Stimulated activated naive CD8-positive, alpha-beta T cell treated with anti-CD3 and anti-CD28 coated beads, Interleukin-15, amount 100 ng/mL, for 72 hours (primary cell): ENCODE measurements around the gene SH3RF3.

Source experiments
- ATAC-seq: fragments of 150-1000 bp; cut with Tn5 transposase; 2 replicates; pipeline ENCODE4 v1.10.0; 2021; ENCODE audit warnings: mild to moderate bottlenecking, moderate library complexity
- DNase-seq, 2 donors: peaks; one replicate each; pipeline ENCODE4 v3.0.0; 2021 to 2022
- H3K27ac Mint-ChIP-seq, 2 donors: one replicate each; pipeline ENCODE4 v1.8.0; 2022; ENCODE audit warnings: mild to moderate bottlenecking in 2 of 2, mixed read lengths in 2 of 2, moderate library complexity in 2 of 2
- H3K27me3 Mint-ChIP-seq: one replicate; pipeline ENCODE4 v1.8.0; 2022; ENCODE audit warnings: mixed read lengths
- H3K4me1 Mint-ChIP-seq: one replicate; pipeline ENCODE4 v1.8.0; 2022; ENCODE audit warnings: mild to moderate bottlenecking, mixed read lengths
- H3K4me3 Mint-ChIP-seq, 2 donors: one replicate each; pipeline ENCODE4 v1.8.0; 2022; ENCODE audit warnings: mild to moderate bottlenecking in 2 of 2, mixed read lengths in 2 of 2, moderate library complexity in 1 of 2
- H3K9me3 Mint-ChIP-seq, 2 donors: one replicate each; pipeline ENCODE4 v1.8.0; 2022; ENCODE audit warnings: mixed read lengths in 2 of 2

SH3RF3 gene

GRCh38 chr2:109392816-109393661 is 264.0 kb downstream of the SH3RF3 start:
- ATAC-seq (no peak), DNase-seq (no peak)
- Mint-ChIP-seq H3K4me1 (peaks cover 28% of the 10 kb centered on the region), H3K27me3 (no peaks in the 10 kb centered on the region), H3K9me3 (no peaks in the 10 kb centered on the region), H3K4me3 (no peak overlapping the region), H3K27ac (no peak overlapping the region)

GRCh38 chr2:109393662-109393972 is 264.6 kb downstream of the SH3RF3 start:
- H3K4me1 Mint-ChIP-seq: peaks cover 34% of the 10 kb centered on the region
- H3K9me3 Mint-ChIP-seq: no peaks in the 10 kb centered on the region
- H3K27ac Mint-ChIP-seq: peak overlapping the region in 1 of 2 donors; percentile 52
- H3K4me3 Mint-ChIP-seq: no peak overlapping the region
- DNase-seq (no peak), ATAC-seq (no peak)
- no peaks in the 10 kb centered on the region for H3K27me3 Mint-ChIP-seq

GRCh38 chr2:109395494-109396201 is 266.6 kb downstream of the SH3RF3 start:
- no peak for DNase-seq
- H3K4me3 Mint-ChIP-seq: peak overlapping the region in 1 of 2 donors; percentile 45
- peak overlapping the region; percentile 60 to 89 for H3K27ac Mint-ChIP-seq
- no peaks in the 10 kb centered on the region for H3K27me3 Mint-ChIP-seq
- peak; percentile 4 for ATAC-seq
- H3K9me3 Mint-ChIP-seq: no peaks in the 10 kb centered on the region
- H3K4me1 Mint-ChIP-seq: peaks cover 38% of the 10 kb centered on the region

GRCh38 chr2:109396202-109397180 is 267.5 kb downstream of the SH3RF3 start:
- Mint-ChIP-seq H3K4me1 (peaks cover 38% of the 10 kb centered on the region), H3K4me3 (peak overlapping the region; percentile 2 to 45), H3K27me3 (no peaks in the 10 kb centered on the region), H3K27ac (peak overlapping the region; percentile 56 to 89), H3K9me3 (no peaks in the 10 kb centered on the region)
- DNase-seq: peak; percentile 11 to 54
- ATAC-seq: peak; percentile 88

- H3K27me3 Mint-ChIP-seq: no peaks in the 10 kb centered on the region
- H3K4me1 Mint-ChIP-seq: peaks cover 48% of the 10 kb centered on the region
- no peak overlapping the region for H3K4me3 Mint-ChIP-seq
- peak overlapping the region in 1 of 2 donors; percentile 22 for H3K27ac Mint-ChIP-seq
- DNase-seq (no peak), ATAC-seq (no peak)
- no peaks in the 10 kb centered on the region for H3K9me3 Mint-ChIP-seq
These were observed 268.9 kb downstream of the SH3RF3 start for GRCh38 chr2:109397893-109398292.

GRCh38 chr2:109398366-109399015 is 269.5 kb downstream of the SH3RF3 start:
- peaks cover 54% of the 10 kb centered on the region for H3K4me1 Mint-ChIP-seq
- H3K27me3 Mint-ChIP-seq: no peaks in the 10 kb centered on the region

GRCh38 chr2:109399066-109399465 is 270.1 kb downstream of the SH3RF3 start:
- Mint-ChIP-seq H3K4me3 (no peak overlapping the region), H3K27me3 (no peaks in the 10 kb centered on the region), H3K9me3 (no peaks in the 10 kb centered on the region), H3K4me1 (peaks cover 60% of the 10 kb centered on the region), H3K27ac (peak overlapping the region in 1 of 2 donors; percentile 61)
- ATAC-seq (no peak), DNase-seq (no peak)

More at GRCh38 chr2:109398366-109399015, 269.5 kb downstream of the SH3RF3 start:
- Mint-ChIP-seq H3K4me3 (no peak overlapping the region), H3K27ac (no peak overlapping the region), H3K9me3 (no peaks in the 10 kb centered on the region)
- DNase-seq (no peak), ATAC-seq (no peak)

GRCh38 chr2:109400102-109400501 is 271.1 kb downstream of the SH3RF3 start:
- Mint-ChIP-seq H3K4me3 (no peak overlapping the region), H3K27ac (no peak overlapping the region), H3K9me3 (no peaks in the 10 kb centered on the region), H3K27me3 (no peaks in the 10 kb centered on the region), H3K4me1 (peaks cover 62% of the 10 kb centered on the region)
- no peak for ATAC-seq
- DNase-seq: no peak

- H3K4me3 Mint-ChIP-seq: no peak overlapping the region
- H3K9me3 Mint-ChIP-seq: no peaks in the 10 kb centered on the region
- DNase-seq: no peak
- peak overlapping the region in 1 of 2 donors; percentile 23 for H3K27ac Mint-ChIP-seq
- H3K4me1 Mint-ChIP-seq: peaks cover 50% of the 10 kb centered on the region
- H3K27me3 Mint-ChIP-seq: no peaks in the 10 kb centered on the region
- ATAC-seq: no peak
These were observed 272.4 kb downstream of the SH3RF3 start for GRCh38 chr2:109401370-109401769.

GRCh38 chr2:109402180-109402579 is 273.2 kb downstream of the SH3RF3 start:
- Mint-ChIP-seq H3K4me3 (peak overlapping the region in 1 of 2 donors; percentile 30), H3K4me1 (peaks cover 42% of the 10 kb centered on the region), H3K27ac (peak overlapping the region in 1 of 2 donors; percentile 81), H3K27me3 (no peaks in the 10 kb centered on the region), H3K9me3 (no peaks in the 10 kb centered on the region)
- no peak for DNase-seq
- ATAC-seq: no peak

- DNase-seq (peak; percentile 50 to 65), ATAC-seq (peak; percentile 92)
- H3K27ac Mint-ChIP-seq: peak overlapping the region; percentile 96
- no peaks in the 10 kb centered on the region for H3K27me3 Mint-ChIP-seq
- peaks cover 32% of the 10 kb centered on the region for H3K4me1 Mint-ChIP-seq
- peak overlapping the region; percentile 49 to 65 for H3K4me3 Mint-ChIP-seq
- H3K9me3 Mint-ChIP-seq: no peaks in the 10 kb centered on the region
These were observed 274.2 kb downstream of the SH3RF3 start for GRCh38 chr2:109402980-109403840.

- Mint-ChIP-seq H3K4me3 (no peak overlapping the region), H3K4me1 (peaks cover 26% of the 10 kb centered on the region), H3K27ac (peak overlapping the region; percentile 16 to 96), H3K27me3 (no peaks in the 10 kb centered on the region), H3K9me3 (no peaks in the 10 kb centered on the region)
- peak in 1 of 2 donors; percentile 11 for DNase-seq
- peak; percentile 31 for ATAC-seq
These were observed 274.8 kb downstream of the SH3RF3 start for GRCh38 chr2:109403841-109404201.

- Mint-ChIP-seq H3K4me3 (no peak overlapping the region), H3K9me3 (no peaks in the 10 kb centered on the region), H3K27me3 (no peaks in the 10 kb centered on the region), H3K27ac (no peak overlapping the region), H3K4me1 (peaks cover 23% of the 10 kb centered on the region)
- ATAC-seq (no peak), DNase-seq (no peak)
These were observed 275.7 kb downstream of the SH3RF3 start for GRCh38 chr2:109404681-109405080.

- H3K4me3 Mint-ChIP-seq: no peak overlapping the region
- no peak for DNase-seq
- H3K9me3 Mint-ChIP-seq: no peaks in the 10 kb centered on the region
- no peaks in the 10 kb centered on the region for H3K27me3 Mint-ChIP-seq
- H3K27ac Mint-ChIP-seq: peak overlapping the region in 1 of 2 donors; percentile 60
- no peak for ATAC-seq
- H3K4me1 Mint-ChIP-seq: peaks cover 23% of the 10 kb centered on the region
These were observed 276.9 kb downstream of the SH3RF3 start for GRCh38 chr2:109405873-109406272.
